IMR-90 (cell line): ENCODE results near the gene TTLL11. TPM values are rescaled to one million over a fixed set of nuclear protein-coding genes. Genes with fewer than 3 reads are reported as not detected.

Experiments used
- ATAC-seq: fragments of 200-7000 bp; cut with Tn5 transposase; 2 replicates; pipeline ENCODE4 v1.9.1; 2020; ENCODE audit warnings: low read depth, mild to moderate bottlenecking, moderate library complexity
- BruUV-seq: library from RNA; stranded (reverse); fragments of 400-500 nt; replicated peaks from 2 replicates; lab custom pipeline; 2021; lab: Mats Ljungman, UMichigan
- CTCF ChIA-PET: fragments of 300-600 bp; formaldehyde crosslinking; extraction: SDS; loops from one replicate; lab custom pipeline; 2021; ENCODE audit warnings: antibody characterized with exemption; lab: Yijun Ruan, JAX
- POLR2A ChIA-PET: fragments of 300-600 bp; sonication (Branson Sonifier 250); formaldehyde crosslinking; loops from one replicate; lab custom pipeline; 2022; ENCODE audit warnings: antibody characterized with exemption; ENCODE audit not compliant: unreplicated experiment; lab: Charles Lee
- DNase-seq: peaks from one replicate; pipeline ENCODE4 v3.0.0; 2013
- H2AFZ ChIP-seq: replicated peaks from 2 replicates; pipeline ENCODE3; 2013; ENCODE audit warnings: low read length, mild to moderate bottlenecking; ENCODE audit not compliant: poor library complexity
- H2AK5ac ChIP-seq: 2 replicates; pipeline ENCODE4 v1.6.1; 2013; ENCODE audit warnings: low read depth, low read length, inconsistent platforms
- H2AK9ac ChIP-seq: replicated peaks from 2 replicates; pipeline ENCODE3; 2013; ENCODE audit warnings: mild to moderate bottlenecking, low read depth, low read length, moderate library complexity; ENCODE audit not compliant: poor library complexity
- H2BK120ac ChIP-seq: 2 replicates; pipeline ENCODE4 v1.6.1; 2013; ENCODE audit warnings: low read depth, low read length, inconsistent platforms
- H2BK15ac ChIP-seq: 3 replicates; pipeline ENCODE4 v1.6.1; 2013; ENCODE audit warnings: low read depth, low read length, inconsistent platforms
- H2BK20ac ChIP-seq: 2 replicates; pipeline ENCODE4 v1.6.1; 2013; ENCODE audit warnings: low read depth, mild to moderate bottlenecking, inconsistent platforms, low read length, moderate library complexity
- H2BK5ac ChIP-seq: 2 replicates; pipeline ENCODE4 v1.6.1; 2013; ENCODE audit warnings: mild to moderate bottlenecking, low read depth, low read length, inconsistent platforms; ENCODE audit not compliant: poor library complexity, severe bottlenecking
- H3K14ac ChIP-seq: replicated peaks from 2 replicates; pipeline ENCODE4 v1.6.1; 2013; ENCODE audit warnings: low read depth, low read length, inconsistent platforms
- H3K18ac ChIP-seq: 2 replicates; pipeline ENCODE4 v1.6.1; 2013; ENCODE audit warnings: low read depth, low read length, control low read depth
- H3K23ac ChIP-seq: 2 replicates; pipeline ENCODE4 v1.6.1; 2013; ENCODE audit warnings: low read depth, low read length, inconsistent platforms
- H3K27ac ChIP-seq: 2 replicates; pipeline ENCODE4 v1.5.1; 2013; ENCODE audit warnings: mild to moderate bottlenecking, control low read depth, low read length; ENCODE audit not compliant: insufficient read depth
- H3K27me3 ChIP-seq: 2 replicates; pipeline ENCODE4 v1.6.1; 2013; ENCODE audit warnings: low read length; ENCODE audit not compliant: control insufficient read depth, insufficient read depth
- H3K36me3 ChIP-seq: 2 replicates; pipeline ENCODE4 v1.6.1; 2013; ENCODE audit warnings: low read length, mixed read lengths; ENCODE audit not compliant: control insufficient read depth, insufficient read depth
- H3K4ac ChIP-seq: 2 replicates; pipeline ENCODE4 v1.6.1; 2013; ENCODE audit warnings: low read depth, low read length, inconsistent platforms
- H3K4me1 ChIP-seq: 2 replicates; pipeline ENCODE4 v1.6.1; 2013; ENCODE audit warnings: low read length, mixed read lengths; ENCODE audit not compliant: control insufficient read depth, insufficient read depth
- H3K4me2 ChIP-seq: 2 replicates; pipeline ENCODE4 v1.6.1; 2013; ENCODE audit warnings: low read depth, mild to moderate bottlenecking, control low read depth, low read length, moderate library complexity
- H3K4me3 ChIP-seq: 2 replicates; pipeline ENCODE4 v1.5.1; 2013; ENCODE audit warnings: low read depth, mild to moderate bottlenecking, control low read depth, low read length, moderate library complexity; ENCODE audit not compliant: insufficient read depth
- H3K56ac ChIP-seq: 2 replicates; pipeline ENCODE4 v1.6.1; 2013; ENCODE audit warnings: low read length, inconsistent platforms; ENCODE audit not compliant: insufficient read depth; ENCODE audit errors: extremely low read depth
- H3K79me1 ChIP-seq, 2 experiments: 2 replicates each; pipeline ENCODE4 v1.6.1; 2013; ENCODE audit warnings: low read length in 2 of 2, inconsistent platforms in 1 of 2, low read depth in 1 of 2
- H3K9ac ChIP-seq: 2 replicates; pipeline ENCODE4 v1.6.1; 2013; ENCODE audit warnings: low read depth, low read length, control low read depth
- H3K9me1 ChIP-seq: 2 replicates; pipeline ENCODE4 v1.6.1; 2013; ENCODE audit warnings: low read length, inconsistent platforms; ENCODE audit not compliant: insufficient read depth
- H3K9me3 ChIP-seq: 2 replicates; pipeline ENCODE4 v1.6.1; 2013; ENCODE audit warnings: low read length; ENCODE audit not compliant: control insufficient read depth, insufficient read depth
- H4K20me1 ChIP-seq: 2 replicates; pipeline ENCODE4 v1.6.1; 2013; ENCODE audit warnings: low read length, inconsistent platforms; ENCODE audit not compliant: insufficient read depth
- H4K5ac ChIP-seq: 2 replicates; pipeline ENCODE4 v1.6.1; 2013; ENCODE audit warnings: mild to moderate bottlenecking, low read depth, low read length, control low read depth
- H4K8ac ChIP-seq, 2 experiments: 2 replicates each; pipeline ENCODE4 v1.6.1; 2013; ENCODE audit warnings: low read depth in 2 of 2, low read length in 2 of 2, control low read depth in 1 of 2, inconsistent platforms in 1 of 2
- H4K91ac ChIP-seq: 2 replicates; pipeline ENCODE4 v1.6.1; 2013; ENCODE audit warnings: low read depth, low read length, inconsistent platforms; ENCODE audit not compliant: insufficient read depth
- CEBPB ChIP-seq: IDR thresholded peaks from 2 replicates; pipeline ENCODE4 v1.6.1; 2012; ENCODE audit warnings: low read depth, low read length, improper control_type of control experiment
- CHD1 ChIP-seq: IDR thresholded peaks from 2 replicates; pipeline ENCODE4 v1.6.1; 2012; ENCODE audit warnings: low read depth, low read length, improper control_type of control experiment
- CTCF ChIP-seq: conservative IDR thresholded peaks from 2 replicates; pipeline ENCODE4 v1.5.1; 2012; ENCODE audit warnings: mild to moderate bottlenecking, low read depth, low read length, improper control_type of control experiment
- MAFK ChIP-seq: IDR thresholded peaks from 2 replicates; pipeline ENCODE4 v1.6.1; 2012; ENCODE audit warnings: low read depth, low read length, improper control_type of control experiment
- NFE2L2 ChIP-seq: fragments of 150-350 bp; IDR thresholded peaks from 2 replicates; pipeline ENCODE4 v1.6.1; 2016; ENCODE audit warnings: low read depth, mild to moderate bottlenecking, low read length
- SMC3 ChIP-seq: fragments of 150-350 bp; IDR thresholded peaks from 2 replicates; pipeline ENCODE4 v1.6.1; 2016; ENCODE audit warnings: low read depth, mild to moderate bottlenecking, antibody characterized with exemption, low read length, moderate library complexity
- WGBS, 2 experiments: methylation state at CpG; one replicate each; pipeline versions ENCODE4 v1.1.5 to v1.1.7; 2013; ENCODE audit warnings: missing lambda C conversion rate in 2 of 2; ENCODE audit not compliant: insufficient read length in 1 of 2; ENCODE audit errors: extremely low coverage in 2 of 2; 5-methylcytosine and 5-hydroxymethylcytosine counted together
- dilution Hi-C: fragments of 300-500 bp; cut with HindIII; formaldehyde crosslinking; loops from one replicate; pipeline ENCODE4 v1.14.3; 2018; ENCODE audit warnings: low sequenced_read_pairs; ENCODE audit not compliant: unreplicated experiment
- in situ Hi-C: fragments of 300-500 bp; cut with MboI; formaldehyde crosslinking; loops from 3 replicates; pipeline ENCODE4 v1.14.3; 2019; ENCODE audit warnings: low sequenced_read_pairs, inconsistent platforms, mixed read lengths
- intact Hi-C: fragments of 100-400 bp; cut with micrococcal nuclease; formaldehyde crosslinking; loops from 2 replicates; pipeline ENCODE4 v1.10.0; 2022
- polyA plus RNA-seq, 3 experiments: library from polyadenylated mRNA; depleted of rRNA; stranded (reverse); fragments of >200 nt; gene quantifications; 2 replicates each; pipeline ENCODE4 v1.2.3, GENCODE V29; 2012; ENCODE audit warnings: low replicate concordance in 1 of 3
- total RNA-seq: library from RNA; depleted of rRNA; stranded (reverse); fragments of >200 nt; gene quantifications from 2 replicates; pipeline ENCODE4 v1.2.3, GENCODE V29; 2012

The TTLL11 gene
- total and polyA plus RNA-seq, 2 of the 4 experiments (the other 2 are of a cell fraction), result 2.0 to 4.6 TPM

GRCh38 chr9:121910491-121911040, 182.5 kb downstream of the TTLL11 start:
- CTCF ChIA-PET, result no interaction called here
- peak; percentile 35 for ATAC-seq
- no peak for TF ChIP-seq CTCF
- TF ChIP-seq CEBPB, result no peak
- no peak for TF ChIP-seq SMC3
- no peak for TF ChIP-seq MAFK
- TF ChIP-seq CHD1, result no peak
- no peak for TF ChIP-seq NFE2L2

More at GRCh38 chr9:121910491-121911040, 182.5 kb downstream of the TTLL11 start:
- intact Hi-C loops (no loop called here), dilution Hi-C loops (no loop called here), in situ Hi-C loops (no loop called here)
- Histone ChIP-seq H3K9me1 (peaks cover 6% of the 10 kb centered on the region), H4K20me1 (no peaks in the 10 kb centered on the region), H3K27me3 (no peaks in the 10 kb centered on the region), H3K79me1 (no peaks in the 10 kb centered on the region), H2BK15ac (no peak overlapping the region), H3K14ac (no peak overlapping the region), H3K4me3 (no peak overlapping the region), H3K4ac (peak overlapping the region; percentile 19; the same call in 1 of the 2 replicates), H2BK20ac (no peak overlapping the region), H4K8ac (no peak overlapping the region), H2BK120ac (peak overlapping the region; percentile 4; the same call in 1 of the 2 replicates), H3K36me3 (no peaks in the 10 kb centered on the region), H2AK5ac (no peak overlapping the region), H3K9me3 (no peaks in the 10 kb centered on the region), H4K91ac (no peak overlapping the region), H3K27ac (no peak overlapping the region), H2AK9ac (no peak overlapping the region), H3K23ac (peak overlapping the region; percentile 1; the same call in 1 of the 2 replicates), H3K9ac (no peak overlapping the region), H3K4me1 (peaks cover 7% of the 10 kb centered on the region), H3K4me2 (peak overlapping the region; percentile 36; the same call in 1 of the 2 replicates), H3K18ac (no peak overlapping the region), H2AFZ (no peak overlapping the region), H3K56ac (no peak overlapping the region), H4K5ac (no peak overlapping the region), H2BK5ac (no peak overlapping the region)
- POLR2A ChIA-PET, result no interaction called here
- no peak for DNase-seq
- WGBS, 2 experiments, result no CpG with 5 or more reads among the region's 4 CpGs
- no TSS peak for BruUV-seq
